ENCODE results near the gene CCDC60. TPM values are rescaled to one million over a fixed set of nuclear protein-coding genes. Genes with fewer than 3 reads are reported as not detected.

CCDC60 gene
- total and polyA plus RNA-seq, 2 experiments from 2014 or later: not detected

GRCh38 chr12:119546340-119546739, 211.8 kb downstream of the CCDC60 start:
- Histone ChIP-seq H4K20me1 (ENCODE audit: insufficient read depth) (no peaks in the 10 kb centered on the region), H3K36me3 (ENCODE audit: low read depth) (no peaks in the 10 kb centered on the region), H3K4me2 (ENCODE audit: unreplicated experiment) (no peak overlapping the region), H3K27ac (no peak overlapping the region), H3K27me3 (replicated peaks; ENCODE audit: insufficient read depth) (no peaks in the 10 kb centered on the region), H3K9me2 (ENCODE audit: insufficient read depth) (no peaks in the 10 kb centered on the region), H3K79me2 (ENCODE audit: insufficient read depth) (no peaks in the 10 kb centered on the region), H2AFZ (no peak overlapping the region), H3K4me3 (no peak overlapping the region), H3F3A (ENCODE audit: insufficient read depth) (no peaks in the 10 kb centered on the region), H3K9me3 (ENCODE audit: low read depth) (no peaks in the 10 kb centered on the region), H3K4me1 (ENCODE audit: insufficient read depth) (no peaks in the 10 kb centered on the region), H3K9ac (no peak overlapping the region)
- TF ChIP-seq EZH2phosphoT487 (IDR thresholded peaks at IDR 0.05; ENCODE audit: insufficient read depth, low read depth) (no peak), EZH2 (IDR thresholded peaks at IDR 0.05; ENCODE audit: insufficient read depth, poor library complexity, severe bottlenecking) (no peak)
- DNase-seq: no peak
- in situ Hi-C loops (cut with MboI): loop anchor here (10.0 kb wide), 1 partner anchor 422 kb away; no protein-coding TSS in a partner anchor

DNA sequence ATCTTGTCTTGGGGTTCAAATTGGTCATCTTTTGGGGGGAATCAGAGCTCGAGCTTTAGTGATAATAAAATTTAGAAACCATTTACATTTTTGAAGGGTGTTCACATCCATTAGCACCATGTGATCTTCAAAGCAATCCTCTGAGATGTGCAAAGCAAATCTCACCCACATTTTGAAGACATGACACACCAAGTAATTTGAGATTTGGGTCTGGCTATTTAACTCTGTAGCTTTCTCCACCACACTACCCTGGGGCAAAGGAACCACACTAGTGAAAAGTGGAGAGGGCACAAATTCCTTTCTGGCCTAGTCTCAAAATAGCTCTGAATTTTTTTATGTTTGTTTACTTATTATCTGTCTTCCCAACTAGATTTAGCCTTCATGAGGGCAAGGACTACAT, 212.5 kb downstream of the CCDC60 start:
- in situ Hi-C loops (cut with MboI): loop anchor here (10.0 kb wide), 1 partner anchor 422 kb away; no protein-coding TSS in a partner anchor
- H4K20me1 ChIP-seq (ENCODE audit: insufficient read depth): no peaks in the 10 kb centered on the region
- no peaks in the 10 kb centered on the region for H3F3A ChIP-seq (ENCODE audit: insufficient read depth)
- H3K36me3 ChIP-seq (ENCODE audit: low read depth): no peaks in the 10 kb centered on the region
- no peaks in the 10 kb centered on the region for H3K79me2 ChIP-seq (ENCODE audit: insufficient read depth)
- no peak overlapping the region for H2AFZ ChIP-seq
- H3K27ac ChIP-seq: no peak overlapping the region
- H3K9me3 ChIP-seq (ENCODE audit: low read depth): no peaks in the 10 kb centered on the region
- WGBS, 2 experiments (ENCODE audit: low coverage in 1 of 2, low lambda C conversion rate in 2 of 2, missing lambda C conversion rate in 2 of 2): 0% methylated on average over 1 of the region's 1 CpG
- no peak overlapping the region for H3K4me2 ChIP-seq (ENCODE audit: unreplicated experiment)
- no peaks in the 10 kb centered on the region for H3K4me1 ChIP-seq (ENCODE audit: insufficient read depth)
- no peak for DNase-seq
- H3K4me3 ChIP-seq: no peak overlapping the region
- no peak overlapping the region for H3K9ac ChIP-seq
- TF ChIP-seq EZH2 (IDR thresholded peaks at IDR 0.05; ENCODE audit: insufficient read depth, poor library complexity, severe bottlenecking) (no peak), EZH2phosphoT487 (IDR thresholded peaks at IDR 0.05; ENCODE audit: insufficient read depth, low read depth) (no peak)
- H3K27me3 ChIP-seq (replicated peaks; ENCODE audit: insufficient read depth): no peaks in the 10 kb centered on the region
- no peaks in the 10 kb centered on the region for H3K9me2 ChIP-seq (ENCODE audit: insufficient read depth)

DNA sequence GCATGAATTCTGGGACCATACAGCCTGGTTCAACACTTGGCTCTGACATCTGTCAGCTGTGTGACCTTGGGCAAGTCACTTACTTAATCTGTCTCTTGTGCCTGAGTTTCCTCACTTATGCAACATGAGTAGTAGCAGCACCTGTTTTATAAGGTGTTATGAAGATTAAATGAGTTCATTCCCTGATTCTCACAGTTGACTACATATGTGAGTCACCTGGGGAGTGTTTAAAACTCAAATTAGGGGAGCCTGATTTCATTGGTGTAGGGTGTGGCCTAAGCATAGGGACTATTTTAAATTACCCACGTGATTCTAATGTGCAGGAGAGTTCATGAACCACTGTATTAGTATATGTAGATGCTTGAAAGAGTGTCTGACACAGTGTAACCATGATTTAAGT, 222.3 kb downstream of the CCDC60 start:
- WGBS, 2 experiments (ENCODE audit: low coverage in 1 of 2, low lambda C conversion rate in 2 of 2, missing lambda C conversion rate in 2 of 2): 0% methylated on average over 1 of the region's 1 CpG
- Histone ChIP-seq H3K27ac (no peak overlapping the region), H3K79me2 (ENCODE audit: insufficient read depth) (no peaks in the 10 kb centered on the region), H3K4me3 (no peak overlapping the region), H3K4me2 (ENCODE audit: unreplicated experiment) (no peak overlapping the region), H2AFZ (no peak overlapping the region), H3K9me3 (ENCODE audit: low read depth) (no peaks in the 10 kb centered on the region), H3K27me3 (replicated peaks; ENCODE audit: insufficient read depth) (no peaks in the 10 kb centered on the region), H3K9me2 (ENCODE audit: insufficient read depth) (no peaks in the 10 kb centered on the region), H3K36me3 (ENCODE audit: low read depth) (no peaks in the 10 kb centered on the region), H3K4me1 (ENCODE audit: insufficient read depth) (no peaks in the 10 kb centered on the region), H4K20me1 (ENCODE audit: insufficient read depth) (no peaks in the 10 kb centered on the region), H3K9ac (no peak overlapping the region), H3F3A (ENCODE audit: insufficient read depth) (no peaks in the 10 kb centered on the region)
- TF ChIP-seq EZH2 (IDR thresholded peaks at IDR 0.05; ENCODE audit: insufficient read depth, poor library complexity, severe bottlenecking): no peak
- no peak for TF ChIP-seq EZH2phosphoT487 (IDR thresholded peaks at IDR 0.05; ENCODE audit: insufficient read depth, low read depth)
- in situ Hi-C loops (cut with MboI): no loop called here
- no peak for DNase-seq

DNA sequence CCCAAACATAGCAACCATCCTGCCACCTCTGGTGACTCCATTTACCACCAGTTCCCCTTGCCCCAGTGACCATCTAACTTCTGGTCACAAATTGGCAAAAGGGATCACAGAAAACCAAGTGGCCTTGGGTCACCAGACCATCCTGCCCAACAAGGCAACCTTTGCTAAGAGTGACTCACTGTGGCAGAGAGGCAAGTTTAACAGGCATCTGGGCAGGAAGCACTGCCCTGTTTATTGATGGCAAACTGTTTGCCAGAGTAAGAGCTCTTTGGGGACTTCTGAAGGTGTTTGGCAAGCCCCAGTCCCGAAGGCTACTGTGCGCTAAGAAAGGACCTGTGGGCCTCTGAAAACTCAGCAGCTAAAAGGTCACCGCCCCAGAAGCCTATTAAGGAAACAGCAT, 230.9 kb downstream of the CCDC60 start:
- in situ Hi-C loops (cut with MboI): no loop called here
- no peaks in the 10 kb centered on the region for H3K27me3 ChIP-seq (replicated peaks; ENCODE audit: insufficient read depth)
- no peaks in the 10 kb centered on the region for H4K20me1 ChIP-seq (ENCODE audit: insufficient read depth)
- no peaks in the 10 kb centered on the region for H3F3A ChIP-seq (ENCODE audit: insufficient read depth)
- DNase-seq: no peak
- 63 to 65% methylated on average over 3 of the region's 3 CpGs for WGBS, 2 experiments (ENCODE audit: low coverage in 1 of 2, low lambda C conversion rate in 2 of 2, missing lambda C conversion rate in 2 of 2)
- no peak overlapping the region for H3K4me3 ChIP-seq
- no peaks in the 10 kb centered on the region for H3K4me1 ChIP-seq (ENCODE audit: insufficient read depth)
- no peaks in the 10 kb centered on the region for H3K79me2 ChIP-seq (ENCODE audit: insufficient read depth)
- TF ChIP-seq EZH2phosphoT487 (IDR thresholded peaks at IDR 0.05; ENCODE audit: insufficient read depth, low read depth): no peak
- no peak for TF ChIP-seq EZH2 (IDR thresholded peaks at IDR 0.05; ENCODE audit: insufficient read depth, poor library complexity, severe bottlenecking)
- H3K36me3 ChIP-seq (ENCODE audit: low read depth): no peaks in the 10 kb centered on the region
- H3K4me2 ChIP-seq (ENCODE audit: unreplicated experiment): no peak overlapping the region
- H2AFZ ChIP-seq: no peak overlapping the region
- H3K9me2 ChIP-seq (ENCODE audit: insufficient read depth): no peaks in the 10 kb centered on the region
- H3K9ac ChIP-seq: no peak overlapping the region
- H3K27ac ChIP-seq: no peak overlapping the region
- H3K9me3 ChIP-seq (ENCODE audit: low read depth): no peaks in the 10 kb centered on the region

DNA sequence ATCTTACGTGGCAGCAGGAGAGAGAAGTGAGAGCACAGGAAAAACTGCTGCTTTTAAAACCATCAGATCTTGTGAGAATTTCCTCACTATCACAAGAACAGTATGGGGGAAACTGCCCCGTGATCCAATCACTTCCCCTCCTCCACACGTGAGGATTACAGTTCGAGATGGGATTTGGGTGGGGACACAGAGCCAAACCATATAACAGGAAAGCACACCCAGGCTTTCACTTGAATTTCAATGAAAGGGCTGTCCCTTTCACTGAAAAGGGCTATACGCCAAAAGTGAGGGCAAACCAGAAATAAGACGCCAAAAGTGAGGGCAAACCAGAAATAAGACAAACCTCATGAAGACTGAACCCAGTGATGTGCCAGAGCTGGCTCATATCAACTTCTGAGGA, 236.2 kb downstream of the CCDC60 start:
- no peaks in the 10 kb centered on the region for H3K9me3 ChIP-seq (ENCODE audit: low read depth)
- WGBS, 2 experiments (ENCODE audit: low coverage in 1 of 2, low lambda C conversion rate in 2 of 2, missing lambda C conversion rate in 2 of 2): 19 to 34% methylated on average over 6 of the region's 6 CpGs
- H2AFZ ChIP-seq: no peak overlapping the region
- no peak for TF ChIP-seq EZH2 (IDR thresholded peaks at IDR 0.05; ENCODE audit: insufficient read depth, poor library complexity, severe bottlenecking)
- TF ChIP-seq EZH2phosphoT487 (IDR thresholded peaks at IDR 0.05; ENCODE audit: insufficient read depth, low read depth): no peak
- in situ Hi-C loops (cut with MboI): no loop called here
- no peak for DNase-seq
- no peaks in the 10 kb centered on the region for H4K20me1 ChIP-seq (ENCODE audit: insufficient read depth)
- H3F3A ChIP-seq (ENCODE audit: insufficient read depth): no peaks in the 10 kb centered on the region
- no peaks in the 10 kb centered on the region for H3K79me2 ChIP-seq (ENCODE audit: insufficient read depth)
- H3K4me3 ChIP-seq: no peak overlapping the region
- no peaks in the 10 kb centered on the region for H3K9me2 ChIP-seq (ENCODE audit: insufficient read depth)
- no peak overlapping the region for H3K4me2 ChIP-seq (ENCODE audit: unreplicated experiment)
- no peak overlapping the region for H3K27ac ChIP-seq
- H3K36me3 ChIP-seq (ENCODE audit: low read depth): no peaks in the 10 kb centered on the region
- H3K9ac ChIP-seq: no peak overlapping the region
- H3K27me3 ChIP-seq (replicated peaks; ENCODE audit: insufficient read depth): no peaks in the 10 kb centered on the region
- no peaks in the 10 kb centered on the region for H3K4me1 ChIP-seq (ENCODE audit: insufficient read depth)

All from GM23248 (cell line).